ENCODE results near the gene CBARP. TPM values are rescaled to one million over a fixed set of nuclear protein-coding genes. Genes with fewer than 3 reads are reported as not detected.

Gene CBARP
- total RNA-seq, 4 donors from 2014 or later = 8.1 to 16.7 (median 13.6) TPM

DNA sequence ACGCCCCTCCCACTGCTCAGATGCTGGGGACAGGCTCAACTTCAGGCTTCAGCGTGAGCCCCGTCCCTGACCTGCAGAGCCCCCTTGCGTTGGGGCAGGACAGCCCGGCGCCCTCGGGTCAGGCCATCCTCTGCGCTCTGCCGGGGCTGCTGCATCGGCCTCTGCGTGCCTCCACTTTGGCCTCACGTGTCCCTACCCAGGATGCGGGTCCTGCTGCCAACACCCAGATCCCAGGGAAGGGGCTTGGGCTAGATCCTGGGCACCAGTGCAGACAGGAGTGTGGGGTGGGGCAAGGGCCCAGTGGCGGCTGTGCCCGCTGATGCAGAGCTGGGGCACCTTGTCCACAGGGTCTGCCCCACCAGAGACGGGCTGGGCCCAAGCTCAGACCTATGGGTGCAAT is 13.0 kb downstream of the CBARP start:
- no peak for DNase-seq (ENCODE audit: low spot score in 2 of 2)
- H3K4me3 ChIP-seq (ENCODE audit: low read depth, poor library complexity, severe bottlenecking) = no peak overlapping the region
- WGBS, 2 donors = 89% methylated on average over 12 to 16 of the region's 16 CpGs
- intact Hi-C loops (cut with DNase I; ENCODE audit: low total_unique reads) = no loop called here
- TF ChIP-seq, protein P1, sequence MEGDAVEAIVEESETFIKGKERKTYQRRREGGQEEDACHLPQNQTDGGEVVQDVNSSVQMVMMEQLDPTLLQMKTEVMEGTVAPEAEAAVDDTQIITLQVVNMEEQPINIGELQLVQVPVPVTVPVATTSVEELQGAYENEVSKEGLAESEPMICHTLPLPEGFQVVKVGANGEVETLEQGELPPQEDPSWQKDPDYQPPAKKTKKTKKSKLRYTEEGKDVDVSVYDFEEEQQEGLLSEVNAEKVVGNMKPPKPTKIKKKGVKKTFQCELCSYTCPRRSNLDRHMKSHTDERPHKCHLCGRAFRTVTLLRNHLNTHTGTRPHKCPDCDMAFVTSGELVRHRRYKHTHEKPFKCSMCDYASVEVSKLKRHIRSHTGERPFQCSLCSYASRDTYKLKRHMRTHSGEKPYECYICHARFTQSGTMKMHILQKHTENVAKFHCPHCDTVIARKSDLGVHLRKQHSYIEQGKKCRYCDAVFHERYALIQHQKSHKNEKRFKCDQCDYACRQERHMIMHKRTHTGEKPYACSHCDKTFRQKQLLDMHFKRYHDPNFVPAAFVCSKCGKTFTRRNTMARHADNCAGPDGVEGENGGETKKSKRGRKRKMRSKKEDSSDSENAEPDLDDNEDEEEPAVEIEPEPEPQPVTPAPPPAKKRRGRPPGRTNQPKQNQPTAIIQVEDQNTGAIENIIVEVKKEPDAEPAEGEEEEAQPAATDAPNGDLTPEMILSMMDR (IDR thresholded peaks at IDR 0.05) = no peak
- no peak for TF ChIP-seq POLR2A (IDR thresholded peaks at IDR 0.05)

DNA sequence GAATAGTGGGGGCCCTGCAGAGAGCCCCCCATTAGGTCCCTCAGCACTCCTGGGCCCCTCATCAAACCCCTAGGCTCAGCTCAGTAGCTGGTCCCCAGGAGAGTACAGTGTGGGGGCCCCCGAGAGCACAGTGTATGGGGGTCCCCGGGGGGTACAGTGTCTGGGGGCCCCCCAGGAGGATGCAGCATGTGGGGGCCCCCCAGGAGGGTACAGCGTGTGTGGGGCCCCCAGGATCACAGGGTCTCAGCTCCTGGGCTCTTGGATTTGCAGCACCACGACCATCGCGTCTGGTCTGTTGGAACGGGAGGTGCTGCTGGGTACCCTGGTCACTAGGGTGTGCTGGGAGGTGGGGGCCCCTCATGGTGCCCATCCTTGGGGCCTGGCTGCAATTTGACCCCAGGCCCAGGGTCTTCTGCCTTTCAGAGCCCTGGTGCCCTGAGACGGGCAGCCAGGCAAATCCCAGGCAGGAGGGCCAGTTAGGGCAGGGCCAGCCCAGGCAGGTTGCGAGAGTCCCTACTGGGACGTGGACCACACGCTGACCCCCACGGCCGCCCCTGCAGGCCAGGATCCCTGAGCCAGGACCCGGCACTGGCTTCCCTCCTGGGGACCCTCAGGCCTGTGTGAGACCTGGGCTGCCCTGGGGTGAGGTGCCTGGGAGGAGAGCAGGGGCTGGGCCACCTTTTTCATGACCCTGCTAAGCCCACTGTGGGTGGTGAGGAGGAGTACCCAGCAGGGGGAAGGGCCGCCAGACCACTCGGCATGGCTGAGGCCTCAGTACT is 13.6 kb downstream of the CBARP start:
- TF ChIP-seq, protein P1 (IDR thresholded peaks at IDR 0.05) = no peak
- no peak for TF ChIP-seq POLR2A (IDR thresholded peaks at IDR 0.05)
- H3K4me3 ChIP-seq (ENCODE audit: low read depth, poor library complexity, severe bottlenecking) = no peak overlapping the region
- intact Hi-C loops (cut with DNase I; ENCODE audit: low total_unique reads) = no loop called here
- 98 to 100% methylated on average over 7 to 11 of the region's 16 CpGs for WGBS, 2 donors
- no peak for DNase-seq (ENCODE audit: low spot score in 2 of 2)

DNA sequence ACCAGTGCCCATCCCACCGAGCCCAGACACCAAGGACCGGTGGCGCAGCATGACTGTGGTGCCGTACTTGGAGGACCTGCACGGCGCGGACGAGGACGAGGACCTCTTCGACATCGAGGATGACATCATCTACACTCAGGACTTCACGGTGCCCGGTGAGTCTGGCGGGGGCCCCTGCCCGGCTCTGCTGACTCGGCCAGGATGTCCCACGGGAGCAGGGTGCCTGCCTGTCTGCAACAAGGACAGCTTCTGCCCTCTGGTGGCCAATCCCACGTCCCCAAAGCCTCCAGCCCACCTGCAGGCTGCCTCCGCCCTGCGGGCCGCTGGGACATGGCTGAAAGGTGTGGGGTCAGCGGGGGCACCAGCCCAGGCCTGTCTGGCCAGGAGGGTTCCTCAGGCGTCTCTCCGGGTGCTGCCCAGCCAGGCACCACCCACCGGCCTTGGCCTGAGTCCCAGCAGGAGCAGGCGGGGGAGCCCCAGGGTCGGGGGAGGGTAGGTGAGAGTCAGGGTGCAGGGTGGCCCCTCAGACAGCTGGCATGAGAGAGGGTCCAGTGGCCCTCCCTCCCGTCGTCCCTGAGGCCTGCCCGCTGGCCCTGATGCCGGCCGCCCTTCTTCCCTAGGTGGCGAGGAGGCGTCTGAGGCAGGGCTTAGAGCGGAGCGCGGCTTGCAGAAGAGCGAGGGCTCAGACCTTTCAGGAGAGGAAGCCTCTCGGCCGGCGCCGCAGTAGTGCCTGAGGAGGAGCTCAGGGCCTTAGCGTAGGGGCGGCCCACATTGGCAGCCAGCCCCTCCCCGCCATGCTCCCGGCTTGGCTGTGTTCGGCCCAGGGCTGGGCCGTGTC is 14.6 kb downstream of the CBARP start:
- 80 to 87% methylated on average over 28 to 46 of the region's 48 CpGs for WGBS, 2 donors

DNA sequence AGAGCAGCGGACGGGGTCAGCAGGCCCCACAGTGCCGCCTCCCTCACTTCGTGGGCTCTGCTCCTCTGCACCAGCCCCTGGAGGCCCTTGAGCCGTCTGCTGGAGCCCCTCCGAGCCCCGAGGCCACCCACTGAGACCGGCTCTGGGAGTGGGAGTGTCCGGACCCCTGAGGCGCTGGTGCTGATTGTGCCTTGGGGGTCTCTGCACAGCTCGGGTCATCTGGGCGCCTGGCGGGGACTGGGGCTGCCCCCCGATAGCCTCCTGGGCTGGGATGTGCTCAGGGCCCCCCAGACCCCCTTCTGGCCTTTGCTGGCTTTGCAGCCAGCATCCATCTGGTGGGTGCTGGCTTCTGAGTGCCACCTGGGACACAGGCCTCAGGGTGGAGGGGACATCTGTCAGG is 15.4 kb downstream of the CBARP start:
- H3K4me3 ChIP-seq (ENCODE audit: low read depth, poor library complexity, severe bottlenecking) = no peak overlapping the region
- 94 to 100% methylated on average over 3 to 9 of the region's 14 CpGs for WGBS, 2 donors
- intact Hi-C loops (cut with DNase I; ENCODE audit: low total_unique reads) = no loop called here
- no peak for DNase-seq (ENCODE audit: low spot score in 2 of 2)
- TF ChIP-seq, protein P1 (IDR thresholded peaks at IDR 0.05) = no peak

More for the DNA sequence above, 14.6 kb downstream of the CBARP start:
- intact Hi-C loops (cut with DNase I; ENCODE audit: low total_unique reads) = no loop called here
- no peak for DNase-seq (ENCODE audit: low spot score in 2 of 2)
- TF ChIP-seq, protein P1 (IDR thresholded peaks at IDR 0.05) = no peak
- no peak for TF ChIP-seq POLR2A (IDR thresholded peaks at IDR 0.05)
- no peak overlapping the region for H3K4me3 ChIP-seq (ENCODE audit: low read depth, poor library complexity, severe bottlenecking)

DNA sequence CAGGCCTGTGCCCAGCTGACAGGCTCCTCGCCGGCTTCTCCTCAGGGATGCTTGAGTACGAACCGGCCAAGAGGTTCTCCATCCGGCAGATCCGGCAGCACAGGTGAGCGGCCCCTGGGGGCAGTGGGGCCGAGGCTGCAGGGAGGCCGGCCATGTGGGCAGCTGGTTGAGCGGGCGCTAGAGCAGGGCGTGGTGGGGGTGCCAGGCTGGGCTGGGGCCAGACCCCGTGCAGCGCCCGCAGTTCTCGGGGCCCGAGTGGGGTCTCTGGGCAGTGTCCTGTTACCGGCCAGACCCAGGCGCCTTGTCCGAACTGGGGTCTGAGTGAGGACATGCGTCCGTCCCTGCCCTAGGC is 15.9 kb downstream of the CBARP start:
- intact Hi-C loops (cut with DNase I; ENCODE audit: low total_unique reads) = no loop called here
- DNase-seq (ENCODE audit: low spot score in 2 of 2) = no peak
- 90 to 91% methylated on average over 12 to 22 of the region's 22 CpGs for WGBS, 2 donors

More for the DNA sequence above, 15.9 kb downstream of the CBARP start:
- TF ChIP-seq, protein P1 (IDR thresholded peaks at IDR 0.05) = no peak
- TF ChIP-seq POLR2A (IDR thresholded peaks at IDR 0.05) = no peak
- no peak overlapping the region for H3K4me3 ChIP-seq (ENCODE audit: low read depth, poor library complexity, severe bottlenecking)
